Erythroblast (primary cell): ENCODE results near the gene ABCB9.

Experiments
- GATA1 ChIP-seq: IDR thresholded peaks from 2 replicates; pipeline ENCODE4 v1.6.1; 2011; ENCODE audit warnings: low read depth, mild to moderate bottlenecking, control low read depth, low read length, moderate library complexity
- POLR2A ChIP-seq: IDR thresholded peaks from 2 replicates; pipeline ENCODE4 v1.6.1; 2011; ENCODE audit warnings: mild to moderate bottlenecking, low read length

DNA sequence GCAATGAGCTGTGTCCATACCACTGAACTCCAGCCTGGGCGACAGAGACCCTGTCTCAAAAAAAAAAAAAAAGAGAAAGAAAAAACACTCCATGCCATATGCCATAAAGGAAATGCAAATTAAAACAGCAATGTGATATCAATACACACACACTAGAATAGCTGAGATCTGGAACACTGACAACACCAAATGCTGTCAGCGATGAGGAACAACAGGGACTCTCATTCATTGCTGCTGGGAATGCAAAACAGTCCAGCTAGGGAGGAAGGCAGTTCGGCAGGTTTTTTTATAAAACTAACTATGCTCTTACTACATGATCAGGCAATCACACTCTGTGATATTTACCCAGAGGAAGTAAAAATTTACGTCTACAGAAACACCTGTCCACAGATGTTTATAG lies 3.4 kb upstream of the ABCB9 start:
- TF ChIP-seq POLR2A (no peak), GATA1 (no peak)
